Jurkat, Clone E6-1 (cell line): Measurements from ENCODE around the gene SLC17A9.

ENCODE experiments used
- DNase-seq: peaks from one replicate; pipeline ENCODE4 v3.0.0-alpha.2; 2011; ENCODE audit warnings: low read depth, low spot score
- H3K4me3 ChIP-seq: 2 replicates; pipeline ENCODE4 v1.5.1; 2011; ENCODE audit warnings: mild to moderate bottlenecking, low read length, control low read depth, moderate library complexity

The SLC17A9 gene

GRCh38 chr20:62975812-62976508 is 23.5 kb downstream of the SLC17A9 start:
- H3K4me3 ChIP-seq: no peak overlapping the region
- no peak for DNase-seq

GRCh38 chr20:62976886-62977285 is 24.4 kb downstream of the SLC17A9 start:
- DNase-seq: no peak
- H3K4me3 ChIP-seq: no peak overlapping the region

- peak overlapping the region; percentile 48 for H3K4me3 ChIP-seq
- peak; percentile 85 for DNase-seq
These were observed 25.4 kb downstream of the SLC17A9 start for GRCh38 chr20:62977613-62978560.

- no peak overlapping the region; the same call in 1 of the 2 replicates for H3K4me3 ChIP-seq
- DNase-seq: no peak
These were observed 26.0 kb downstream of the SLC17A9 start for GRCh38 chr20:62978561-62978943.

GRCh38 chr20:62979310-62979709 is 26.8 kb downstream of the SLC17A9 start:
- no peak for DNase-seq
- H3K4me3 ChIP-seq: no peak overlapping the region

GRCh38 chr20:62979876-62980373 is 27.4 kb downstream of the SLC17A9 start:
- H3K4me3 ChIP-seq: peak overlapping the region; percentile 44
- DNase-seq: no peak

- peak overlapping the region; percentile 44 for H3K4me3 ChIP-seq
- no peak for DNase-seq
These were observed 28.0 kb downstream of the SLC17A9 start for GRCh38 chr20:62980380-62980960.

- H3K4me3 ChIP-seq: peak overlapping the region; percentile 44
- DNase-seq: peak; percentile 96
These were observed 28.5 kb downstream of the SLC17A9 start for GRCh38 chr20:62980970-62981369.

GRCh38 chr20:62982124-62983075 is 29.9 kb downstream of the SLC17A9 start:
- H3K4me3 ChIP-seq: no peak overlapping the region

GRCh38 chr20:62983210-62983609 is 30.7 kb downstream of the SLC17A9 start:
- DNase-seq: no peak
- no peak overlapping the region for H3K4me3 ChIP-seq

More at GRCh38 chr20:62982124-62983075, 29.9 kb downstream of the SLC17A9 start:
- peak; percentile 55 for DNase-seq

GRCh38 chr20:62984666-62985443 is 32.3 kb downstream of the SLC17A9 start:
- no peak overlapping the region for H3K4me3 ChIP-seq
- no peak for DNase-seq

- no peak for DNase-seq
- H3K4me3 ChIP-seq: no peak overlapping the region
These were observed 32.9 kb downstream of the SLC17A9 start for GRCh38 chr20:62985444-62985778.

GRCh38 chr20:62986257-62986800 is 33.8 kb downstream of the SLC17A9 start:
- no peak for DNase-seq
- no peak overlapping the region for H3K4me3 ChIP-seq

GRCh38 chr20:62987114-62987513 is 34.6 kb downstream of the SLC17A9 start:
- no peak for DNase-seq
- no peak overlapping the region for H3K4me3 ChIP-seq

- DNase-seq: no peak
These were observed 36.7 kb downstream of the SLC17A9 start for GRCh38 chr20:62989201-62989601.

GRCh38 chr20:62990306-62990825 is 37.9 kb downstream of the SLC17A9 start:
- H3K4me3 ChIP-seq: no peak overlapping the region

More at GRCh38 chr20:62989201-62989601, 36.7 kb downstream of the SLC17A9 start:
- H3K4me3 ChIP-seq: no peak overlapping the region

GRCh38 chr20:62991196-62991807 is 38.8 kb downstream of the SLC17A9 start:
- no peak overlapping the region for H3K4me3 ChIP-seq
- no peak for DNase-seq

More at GRCh38 chr20:62990306-62990825, 37.9 kb downstream of the SLC17A9 start:
- DNase-seq: no peak
